A673 (cell line): ENCODE data around the gene HLA-A. TPM values are rescaled to one million over a fixed set of nuclear protein-coding genes. Genes with fewer than 3 reads are reported as not detected.

Source experiments
- BruUV-seq: library from RNA; stranded (reverse); fragments of 400-500 nt; replicated peaks from 2 replicates; lab custom pipeline; 2021; lab: Mats Ljungman, UMichigan
- CTCF ChIA-PET: fragments of 300-600 bp; sonication (Branson Sonifier 250); formaldehyde crosslinking; loops from one replicate; lab custom pipeline; 2022; ENCODE audit warnings: antibody characterized with exemption; lab: Charles Lee
- POLR2A ChIA-PET: fragments of 300-600 bp; sonication (Branson Sonifier 250); formaldehyde crosslinking; loops from one replicate; lab custom pipeline; 2022; ENCODE audit warnings: antibody characterized with exemption; ENCODE audit not compliant: low non-redundant PET; lab: Charles Lee
- DNase-seq: peaks from one replicate; pipeline ENCODE4 v3.0.0-alpha.2; 2015; ENCODE audit warnings: low spot score
- H3K27ac ChIP-seq: fragments of 200-600 bp; sonication (generic); 2 replicates; pipeline ENCODE4 v1.5.1; 2016; ENCODE audit warnings: mixed run types, low read depth, mild to moderate bottlenecking, mixed read lengths, antibody characterized with exemption, low read length; ENCODE audit not compliant: poor library complexity, severe bottlenecking
- H3K27me3 ChIP-seq: fragments of 200-600 bp; sonication (generic); replicated peaks from 2 replicates; pipeline ENCODE4 v1.6.1; 2017; ENCODE audit warnings: mixed run types, low read depth, mild to moderate bottlenecking, mixed read lengths, antibody characterized with exemption, low read length; ENCODE audit not compliant: insufficient read depth, poor library complexity
- H3K36me3 ChIP-seq: fragments of 200-600 bp; sonication (generic); 2 replicates; pipeline ENCODE4 v1.6.1; 2016; ENCODE audit warnings: mixed run types, mild to moderate bottlenecking, mixed read lengths, antibody characterized with exemption, low read length; ENCODE audit not compliant: insufficient read depth, poor library complexity, severe bottlenecking
- H3K4me1 ChIP-seq: fragments of 200-600 bp; sonication (generic); 2 replicates; pipeline ENCODE4 v1.6.1; 2017; ENCODE audit warnings: mixed run types, mild to moderate bottlenecking, mixed read lengths, antibody characterized with exemption, low read length; ENCODE audit not compliant: insufficient read depth, poor library complexity, severe bottlenecking
- H3K4me3 ChIP-seq: fragments of 200-600 bp; sonication (generic); 2 replicates; pipeline ENCODE4 v1.5.1; 2016; ENCODE audit warnings: low read depth, mixed run types, mild to moderate bottlenecking, mixed read lengths, low read length; ENCODE audit not compliant: poor library complexity, severe bottlenecking
- H3K9me3 ChIP-seq: fragments of 200-600 bp; sonication (generic); 2 replicates; pipeline ENCODE4 v1.6.1; 2016; ENCODE audit warnings: mixed run types, low read depth, mild to moderate bottlenecking, mixed read lengths, antibody characterized with exemption, low read length; ENCODE audit not compliant: poor library complexity, severe bottlenecking
- CTCF ChIP-seq: fragments of 300-800, 200-600 bp; sonication (generic); conservative IDR thresholded peaks from 2 replicates; pipeline ENCODE4 v1.5.1; 2017; ENCODE audit warnings: low read depth, mild to moderate bottlenecking, antibody characterized with exemption, low read length, moderate library complexity, mixed read lengths
- EZH2 ChIP-seq: fragments of 200-600 bp; sonication (generic); IDR thresholded peaks from 2 replicates; pipeline ENCODE4 v1.6.1; 2017; ENCODE audit warnings: borderline replicate concordance, low read depth, mild to moderate bottlenecking, mixed read lengths, antibody characterized with exemption, low read length; ENCODE audit not compliant: poor library complexity, severe bottlenecking
- intact Hi-C: fragments of 100-400 bp; cut with micrococcal nuclease; formaldehyde crosslinking; loops from one replicate; pipeline ENCODE4 v1.10.0; 2022; ENCODE audit not compliant: unreplicated experiment
- total RNA-seq: library from RNA; stranded (reverse); gene quantifications from 2 replicates; pipeline ENCODE4 v1.2.3, GENCODE V29; 2021

The HLA-A gene
- total RNA-seq, 1 experiment from 2014 or later = 190 TPM

- peaks cover 4% of the 10 kb centered on the region for H3K27me3 ChIP-seq
- H3K9me3 ChIP-seq = no peaks in the 10 kb centered on the region
- no peaks in the 10 kb centered on the region for H3K4me1 ChIP-seq
- no TSS peak for BruUV-seq
- no peak overlapping the region for H3K4me3 ChIP-seq
- TF ChIP-seq CTCF (no peak), EZH2 (no peak)
- ChIA-PET CTCF (no interaction called here), POLR2A (no interaction called here)
- intact Hi-C loops = no loop called here
- no peak for DNase-seq
- no peak overlapping the region for H3K27ac ChIP-seq
- H3K36me3 ChIP-seq = no peaks in the 10 kb centered on the region
Measured at GRCh38 chr6:29905286-29905685, 37.0 kb upstream of the HLA-A start.

DNA sequence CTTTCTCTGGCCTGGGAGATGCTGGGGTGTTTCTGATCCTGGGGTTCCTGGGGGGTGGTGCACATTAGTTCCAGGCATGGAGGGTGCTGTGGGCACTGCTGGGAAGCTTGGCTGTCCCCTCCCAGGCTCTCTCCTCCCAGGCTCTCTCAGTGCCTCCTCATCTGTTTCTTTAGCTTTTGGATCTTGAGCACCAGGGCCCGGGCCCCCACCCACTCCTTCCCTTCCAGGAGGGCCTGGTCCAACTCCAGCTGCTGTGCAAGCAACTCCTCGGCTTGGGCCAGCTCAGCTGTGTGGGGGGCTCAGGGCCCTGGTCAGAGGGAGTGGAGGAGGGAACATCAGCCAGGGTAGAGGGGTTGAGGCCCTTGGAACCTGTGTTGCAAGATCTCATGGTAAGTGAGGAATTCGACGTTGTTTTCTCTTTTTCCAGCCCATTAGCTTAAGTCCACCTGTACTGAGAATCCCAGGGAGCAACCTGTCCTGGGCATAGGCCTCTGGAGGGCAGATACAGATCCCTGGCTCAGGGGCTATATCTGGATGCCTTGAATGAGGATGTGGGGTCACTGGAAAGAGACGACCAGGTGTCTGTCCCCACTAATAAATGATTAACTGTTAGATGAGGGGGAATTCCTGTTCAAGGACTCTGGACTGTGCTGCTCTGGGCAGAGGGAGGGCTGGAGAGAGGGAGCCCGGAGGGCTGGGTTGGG lies 34.5 kb upstream of the HLA-A start:
- TF ChIP-seq CTCF (no peak), EZH2 (no peak)
- intact Hi-C loops = no loop called here
- no TSS peak for BruUV-seq
- no peak for DNase-seq
- Histone ChIP-seq H3K36me3 (no peaks in the 10 kb centered on the region), H3K4me1 (no peaks in the 10 kb centered on the region), H3K27ac (no peak overlapping the region), H3K9me3 (no peaks in the 10 kb centered on the region), H3K4me3 (no peak overlapping the region), H3K27me3 (no peaks in the 10 kb centered on the region)
- CTCF ChIA-PET = no interaction called here
- POLR2A ChIA-PET = no interaction called here

GRCh38 chr6:29908341-29908662 lies 34.0 kb upstream of the HLA-A start:
- no peak overlapping the region for H3K4me3 ChIP-seq
- no peaks in the 10 kb centered on the region for H3K36me3 ChIP-seq
- DNase-seq = no peak
- no peaks in the 10 kb centered on the region for H3K27me3 ChIP-seq
- POLR2A ChIA-PET = no interaction called here
- no peaks in the 10 kb centered on the region for H3K9me3 ChIP-seq
- CTCF ChIA-PET = no interaction called here
- intact Hi-C loops = no loop called here
- BruUV-seq = no TSS peak
- H3K27ac ChIP-seq = no peak overlapping the region
- TF ChIP-seq EZH2 (no peak), CTCF (no peak)
- no peaks in the 10 kb centered on the region for H3K4me1 ChIP-seq
